ENCODE results near the gene GABRB2. TPM values are rescaled to one million over a fixed set of nuclear protein-coding genes. Genes with fewer than 3 reads are reported as not detected.

Gene GABRB2
- total and polyA plus RNA-seq, 5 experiments from 2014 or later: not detected

Other genes with a start within 250 kb of the GABRB2 start
- not detected for gene GABRA6, start 139.0 kb upstream of the GABRB2 start, total RNA-seq
- not detected for gene GABRA6, start 139.0 kb upstream of the GABRB2 start, polyA plus RNA-seq

All from naive thymus-derived CD8-positive, alpha-beta T cell (primary cell).